ENCODE measurements around the gene ZNF335. TPM values are rescaled to one million over a fixed set of nuclear protein-coding genes. Genes with fewer than 3 reads are reported as not detected.
"Not testable (repeated sequence)": the region's sequence is repeated elsewhere in the genome, so short reads cannot be mapped to it uniquely, and the experiment has no call there.

The ZNF335 gene
- total and polyA plus RNA-seq, 2 experiments from 2014 or later: 6.9 to 10.8 TPM

DNA sequence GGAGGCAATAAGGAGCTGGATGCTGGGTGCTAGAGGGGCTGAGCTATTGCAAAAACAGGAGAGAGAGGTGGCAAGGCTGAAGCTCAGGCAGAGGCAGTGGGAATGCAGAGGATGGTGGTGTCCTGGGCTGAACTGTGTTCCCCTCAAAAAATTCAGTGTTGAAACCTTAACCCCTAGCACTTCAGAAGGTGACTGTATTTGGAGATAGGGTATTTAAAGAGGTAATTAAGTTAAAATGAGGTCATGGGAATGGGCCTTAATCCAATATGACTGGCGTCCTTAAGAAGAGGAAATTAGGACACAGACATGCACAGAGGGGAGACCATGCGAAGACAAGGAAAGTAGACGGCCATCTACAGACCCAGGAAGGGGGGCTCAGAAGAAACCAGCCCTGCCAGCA lies 25.2 kb upstream of the ZNF335 start:
- in situ Hi-C loops (cut with MboI): no loop called here
- no peaks in the 10 kb centered on the region for H4K20me1 ChIP-seq (ENCODE audit: insufficient read depth)
- no peak overlapping the region for H3K9ac ChIP-seq
- H3F3A ChIP-seq (ENCODE audit: insufficient read depth): no peaks in the 10 kb centered on the region
- TF ChIP-seq EZH2phosphoT487 (IDR thresholded peaks at IDR 0.05; ENCODE audit: insufficient read depth, low read depth): no peak
- TF ChIP-seq EZH2 (IDR thresholded peaks at IDR 0.05; ENCODE audit: insufficient read depth, poor library complexity, severe bottlenecking): no peak
- H3K4me1 ChIP-seq (ENCODE audit: insufficient read depth): 0 out of 2 replicates have a peak, but pooled peaks cover 3% of the 10 kb centered on the region
- no peak overlapping the region for H3K4me2 ChIP-seq (ENCODE audit: unreplicated experiment)
- no peak overlapping the region for H3K4me3 ChIP-seq
- no peaks in the 10 kb centered on the region for H3K9me2 ChIP-seq (ENCODE audit: insufficient read depth)
- no peaks in the 10 kb centered on the region for H3K36me3 ChIP-seq (ENCODE audit: low read depth)
- no peaks in the 10 kb centered on the region for H3K9me3 ChIP-seq (ENCODE audit: low read depth)
- DNase-seq: no peak
- peaks cover 30% of the 10 kb centered on the region for H3K27me3 ChIP-seq (replicated peaks; ENCODE audit: insufficient read depth)
- no peak overlapping the region for H3K27ac ChIP-seq
- no peak overlapping the region for H2AFZ ChIP-seq
- H3K79me2 ChIP-seq (ENCODE audit: insufficient read depth): no peaks in the 10 kb centered on the region
- 36 to 47% methylated on average over 3 of the region's 3 CpGs for WGBS, 2 experiments (ENCODE audit: low coverage in 1 of 2, low lambda C conversion rate in 2 of 2, missing lambda C conversion rate in 2 of 2)

DNA sequence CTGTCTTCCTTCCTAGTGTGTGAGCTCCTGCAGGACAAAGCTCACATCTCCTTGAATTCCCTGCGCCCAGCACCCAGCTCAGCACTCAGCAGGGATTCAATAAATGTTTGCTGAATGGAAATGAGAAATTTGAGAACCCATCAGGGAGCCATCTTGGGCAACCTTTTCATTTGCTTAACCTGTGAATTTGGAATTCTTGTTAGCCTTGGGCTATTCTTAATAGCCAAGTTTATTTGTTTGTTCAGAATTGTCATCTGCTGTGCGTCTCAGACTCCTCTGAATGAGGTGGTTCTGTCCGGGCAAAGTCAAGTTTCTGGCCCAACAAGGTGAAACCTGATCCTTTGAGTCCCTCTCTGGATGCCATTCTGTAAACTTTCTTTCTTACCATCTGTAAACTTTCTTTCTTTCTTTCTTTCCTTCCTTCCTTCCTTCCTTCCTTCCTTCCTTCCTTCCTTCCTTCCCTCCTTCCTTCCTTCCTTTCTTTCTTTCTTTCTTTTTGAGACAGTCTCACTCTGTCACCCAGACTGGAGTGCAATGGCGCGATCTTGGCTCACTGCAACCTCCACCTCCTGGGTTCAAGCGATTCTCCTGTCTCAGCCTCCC lies 23.6 kb upstream of the ZNF335 start:
- H3K79me2 ChIP-seq (ENCODE audit: insufficient read depth); H3K9ac ChIP-seq; H2AFZ ChIP-seq; H3K4me2 ChIP-seq (ENCODE audit: unreplicated experiment); H3K9me3 ChIP-seq (ENCODE audit: low read depth); H3K9me2 ChIP-seq (ENCODE audit: insufficient read depth); H3K36me3 ChIP-seq (ENCODE audit: low read depth); in situ Hi-C loops (cut with MboI); H3F3A ChIP-seq (ENCODE audit: insufficient read depth); H4K20me1 ChIP-seq (ENCODE audit: insufficient read depth); H3K4me3 ChIP-seq; H3K4me1 ChIP-seq (ENCODE audit: insufficient read depth); DNase-seq; H3K27ac ChIP-seq: not testable (repeated sequence)
- 56 to 59% methylated on average over 6 of the region's 6 CpGs for WGBS, 2 experiments (ENCODE audit: low coverage in 1 of 2, low lambda C conversion rate in 2 of 2, missing lambda C conversion rate in 2 of 2)
- peaks cover 23% of the 10 kb centered on the region for H3K27me3 ChIP-seq (replicated peaks; ENCODE audit: insufficient read depth)

DNA sequence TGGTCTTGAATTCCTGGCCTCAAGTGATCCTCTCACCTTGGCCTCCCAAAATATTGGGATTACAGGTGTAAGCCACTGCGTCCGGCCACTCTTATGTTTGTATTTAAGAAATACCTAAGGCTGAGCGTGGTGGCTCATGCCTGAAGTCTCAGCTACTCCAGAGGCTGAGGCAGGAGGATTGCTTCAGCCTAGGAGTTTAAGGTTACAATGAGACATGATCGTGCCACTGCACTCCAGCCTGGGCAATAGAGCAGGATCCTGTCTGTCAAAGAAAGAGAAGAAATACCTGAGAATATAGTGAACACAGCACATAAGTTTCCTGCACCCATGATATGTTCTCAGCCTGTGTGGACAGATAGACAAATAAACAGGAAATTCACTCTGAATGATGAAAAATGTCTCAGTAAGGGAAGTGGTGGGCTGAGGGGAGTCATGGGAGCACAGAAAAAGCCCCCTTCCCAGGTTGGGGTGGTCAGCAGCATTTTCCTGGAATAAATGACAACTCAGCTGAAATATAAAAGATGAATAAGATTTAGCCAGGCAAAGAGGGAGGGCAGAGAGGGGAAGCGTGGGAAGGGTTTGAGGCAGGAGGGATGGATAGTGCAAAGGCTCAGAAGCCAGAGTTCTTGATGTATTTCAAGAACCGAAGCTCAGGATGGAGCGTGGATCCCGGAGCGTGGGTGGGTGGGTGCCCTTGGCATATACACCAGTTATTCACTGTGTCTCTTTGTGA lies 22.9 kb upstream of the ZNF335 start:
- Histone ChIP-seq H3K4me3 (no peak overlapping the region), H3K36me3 (ENCODE audit: low read depth) (no peaks in the 10 kb centered on the region), H3K9me3 (ENCODE audit: low read depth) (no peaks in the 10 kb centered on the region), H3K4me2 (ENCODE audit: unreplicated experiment) (no peak overlapping the region), H3K79me2 (ENCODE audit: insufficient read depth) (no peaks in the 10 kb centered on the region), H3F3A (ENCODE audit: insufficient read depth) (no peaks in the 10 kb centered on the region), H3K27me3 (replicated peaks; ENCODE audit: insufficient read depth) (peaks cover 17% of the 10 kb centered on the region), H3K4me1 (ENCODE audit: insufficient read depth) (0 out of 2 replicates have a peak, but pooled peaks cover 3% of the 10 kb centered on the region), H3K9ac (no peak overlapping the region), H3K27ac (no peak overlapping the region), H3K9me2 (ENCODE audit: insufficient read depth) (no peaks in the 10 kb centered on the region), H4K20me1 (ENCODE audit: insufficient read depth) (no peaks in the 10 kb centered on the region), H2AFZ (no peak overlapping the region)
- DNase-seq: no peak
- in situ Hi-C loops (cut with MboI): no loop called here
- WGBS, 2 experiments (ENCODE audit: low coverage in 1 of 2, low lambda C conversion rate in 2 of 2, missing lambda C conversion rate in 2 of 2): 58 to 64% methylated on average over 9 of the region's 9 CpGs
- TF ChIP-seq EZH2phosphoT487 (IDR thresholded peaks at IDR 0.05; ENCODE audit: insufficient read depth, low read depth) (no peak), EZH2 (IDR thresholded peaks at IDR 0.05; ENCODE audit: insufficient read depth, poor library complexity, severe bottlenecking) (no peak)

DNA sequence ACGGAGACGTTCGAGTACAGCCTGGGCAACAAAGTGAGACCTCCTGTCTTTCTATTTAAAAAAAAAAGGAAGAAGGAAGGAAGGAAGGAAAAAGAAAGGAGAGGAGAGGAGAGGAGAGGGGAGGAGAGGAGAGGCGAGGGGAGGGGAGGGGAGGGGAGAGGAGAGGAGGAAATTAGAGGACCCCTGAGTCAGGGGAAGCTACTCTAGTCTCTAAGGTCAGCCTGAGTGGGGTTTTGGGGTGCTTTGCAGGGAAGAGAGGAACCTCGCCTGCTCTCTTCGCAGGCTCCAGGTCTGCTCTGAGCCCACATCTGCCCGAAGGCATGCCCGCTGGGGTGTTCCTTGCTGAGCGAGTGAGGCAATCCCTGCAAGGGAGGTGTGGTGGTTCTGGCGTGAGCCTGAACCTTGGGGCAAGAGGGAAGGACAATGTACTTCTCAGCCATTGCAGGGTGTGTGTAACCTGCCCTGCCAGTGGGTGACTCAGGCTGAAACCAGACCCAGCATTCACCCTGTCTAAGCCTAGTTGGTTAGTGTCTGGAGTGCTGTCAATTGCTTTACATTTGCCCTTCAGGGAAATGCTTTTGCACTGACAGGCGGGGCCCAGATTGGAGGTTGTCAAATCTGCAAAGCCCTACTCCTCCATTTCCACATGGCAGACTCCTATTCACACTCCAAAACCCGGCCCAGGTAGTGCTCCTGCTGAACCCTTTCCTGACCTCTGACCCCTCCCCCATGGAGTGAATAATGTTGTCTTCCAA lies 21.4 kb upstream of the ZNF335 start:
- no peaks in the 10 kb centered on the region for H3K79me2 ChIP-seq (ENCODE audit: insufficient read depth)
- TF ChIP-seq EZH2 (IDR thresholded peaks at IDR 0.05; ENCODE audit: insufficient read depth, poor library complexity, severe bottlenecking) (no peak), EZH2phosphoT487 (IDR thresholded peaks at IDR 0.05; ENCODE audit: insufficient read depth, low read depth) (no peak)
- H2AFZ ChIP-seq: no peak overlapping the region
- H3K9me2 ChIP-seq (ENCODE audit: insufficient read depth): no peaks in the 10 kb centered on the region
- in situ Hi-C loops (cut with MboI): no loop called here
- no peaks in the 10 kb centered on the region for H4K20me1 ChIP-seq (ENCODE audit: insufficient read depth)
- no peak overlapping the region for H3K4me3 ChIP-seq
- no peak overlapping the region for H3K27ac ChIP-seq
- H3F3A ChIP-seq (ENCODE audit: insufficient read depth): no peaks in the 10 kb centered on the region
- H3K9ac ChIP-seq: no peak overlapping the region
- H3K4me2 ChIP-seq (ENCODE audit: unreplicated experiment): no peak overlapping the region
- 54 to 59% methylated on average over 11 of the region's 12 CpGs for WGBS, 2 experiments (ENCODE audit: low coverage in 1 of 2, low lambda C conversion rate in 2 of 2, missing lambda C conversion rate in 2 of 2)
- H3K36me3 ChIP-seq (ENCODE audit: low read depth): no peaks in the 10 kb centered on the region
- 0 out of 2 replicates have a peak, but pooled peaks cover 3% of the 10 kb centered on the region for H3K4me1 ChIP-seq (ENCODE audit: insufficient read depth)
- peaks cover 9% of the 10 kb centered on the region; the same call in 1 of the 2 replicates for H3K27me3 ChIP-seq (replicated peaks; ENCODE audit: insufficient read depth)
- H3K9me3 ChIP-seq (ENCODE audit: low read depth): no peaks in the 10 kb centered on the region
- peak; percentile 74 for DNase-seq
